GM19467 (cell line): Measurements from ENCODE around the gene ATP2B2.
"Not testable (repeated sequence)": the region's sequence is repeated elsewhere in the genome, so short reads cannot be mapped to it uniquely, and the experiment has no call there.

ENCODE experiments used
- ATAC-seq: cut with Tn5 transposase; IDR thresholded peaks from one replicate; pipeline ENCODE4 v1.9.1; 2021; ENCODE audit warnings: mild to moderate bottlenecking, moderate library complexity; ENCODE audit not compliant: unreplicated experiment

Gene ATP2B2

GRCh38 chr3:10387881-10388609 is 117.3 kb downstream of the ATP2B2 start:
- ATAC-seq = no peak

- no peak for ATAC-seq
Measured at GRCh38 chr3:10386121-10386520, 119.3 kb downstream of the ATP2B2 start.

- ATAC-seq = no peak
Measured at GRCh38 chr3:10384541-10385360, 120.6 kb downstream of the ATP2B2 start.

- ATAC-seq = no peak
Measured at GRCh38 chr3:10383850-10384248, 121.5 kb downstream of the ATP2B2 start.

- ATAC-seq = no peak
Measured at GRCh38 chr3:10382892-10383849, 122.2 kb downstream of the ATP2B2 start.

GRCh38 chr3:10382445-10382844 is 122.9 kb downstream of the ATP2B2 start:
- not testable (repeated sequence) for ATAC-seq

GRCh38 chr3:10381336-10381735 is 124.0 kb downstream of the ATP2B2 start:
- ATAC-seq = no peak

- ATAC-seq = no peak
Measured at GRCh38 chr3:10380906-10381305, 124.5 kb downstream of the ATP2B2 start.

GRCh38 chr3:10379961-10380360 is 125.4 kb downstream of the ATP2B2 start:
- no peak for ATAC-seq

- ATAC-seq = no peak
Measured at GRCh38 chr3:10379161-10379560, 126.2 kb downstream of the ATP2B2 start.

- ATAC-seq = no peak
Measured at GRCh38 chr3:10378742-10379141, 126.6 kb downstream of the ATP2B2 start.

GRCh38 chr3:10378246-10378645 is 127.1 kb downstream of the ATP2B2 start:
- ATAC-seq = no peak

- ATAC-seq = no peak
Measured at GRCh38 chr3:10377148-10377725, 128.1 kb downstream of the ATP2B2 start.

- ATAC-seq = no peak
Measured at GRCh38 chr3:10376353-10376752, 129.0 kb downstream of the ATP2B2 start.

- ATAC-seq = no peak
Measured at GRCh38 chr3:10375296-10376053, 129.9 kb downstream of the ATP2B2 start.

- no peak for ATAC-seq
Measured at GRCh38 chr3:10374311-10374710, 131.1 kb downstream of the ATP2B2 start.

- ATAC-seq = no peak
Measured at GRCh38 chr3:10373686-10374261, 131.6 kb downstream of the ATP2B2 start.

GRCh38 chr3:10371789-10372188 is 133.6 kb downstream of the ATP2B2 start:
- ATAC-seq = no peak

- no peak for ATAC-seq
Measured at GRCh38 chr3:10371167-10371566, 134.2 kb downstream of the ATP2B2 start.

GRCh38 chr3:10370429-10370828 is 135.0 kb downstream of the ATP2B2 start:
- ATAC-seq = no peak
